DMS79 treated with DMSO at 0.1 percent for 48 hours (cell line): ENCODE data around the gene JARID2.
"Not testable (repeated sequence)": the region's sequence is repeated elsewhere in the genome, so short reads cannot be mapped to it uniquely, and the experiment has no call there.

Source experiments
- DNase-seq: peaks from one replicate; lab custom pipeline; 2025; lab: John Stamatoyannopoulos, UW

Gene JARID2

DNA sequence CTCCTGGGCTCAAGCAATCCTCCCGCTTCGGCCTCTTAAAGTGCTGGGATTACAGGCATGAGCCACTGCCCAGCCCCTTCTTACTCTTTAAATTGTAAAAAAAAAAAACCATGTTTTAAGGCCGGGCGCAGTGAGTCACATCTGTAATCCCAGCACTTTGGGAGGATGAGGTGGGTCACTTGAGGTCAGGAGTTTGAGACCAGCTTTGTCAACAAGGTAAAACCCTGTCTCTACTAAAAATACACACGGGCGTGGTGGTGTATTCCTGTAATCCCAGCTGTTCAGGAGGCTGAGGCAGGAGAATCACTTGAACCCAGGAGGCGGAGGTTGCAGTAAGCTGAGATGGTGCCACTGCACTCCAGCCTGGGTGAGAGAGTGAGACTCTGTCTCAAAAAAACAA, 43.6 kb downstream of the JARID2 start:
- not testable (repeated sequence) for DNase-seq

GRCh38 chr6:15290067-15290680, 44.3 kb downstream of the JARID2 start:
- DNase-seq: no peak

DNA sequence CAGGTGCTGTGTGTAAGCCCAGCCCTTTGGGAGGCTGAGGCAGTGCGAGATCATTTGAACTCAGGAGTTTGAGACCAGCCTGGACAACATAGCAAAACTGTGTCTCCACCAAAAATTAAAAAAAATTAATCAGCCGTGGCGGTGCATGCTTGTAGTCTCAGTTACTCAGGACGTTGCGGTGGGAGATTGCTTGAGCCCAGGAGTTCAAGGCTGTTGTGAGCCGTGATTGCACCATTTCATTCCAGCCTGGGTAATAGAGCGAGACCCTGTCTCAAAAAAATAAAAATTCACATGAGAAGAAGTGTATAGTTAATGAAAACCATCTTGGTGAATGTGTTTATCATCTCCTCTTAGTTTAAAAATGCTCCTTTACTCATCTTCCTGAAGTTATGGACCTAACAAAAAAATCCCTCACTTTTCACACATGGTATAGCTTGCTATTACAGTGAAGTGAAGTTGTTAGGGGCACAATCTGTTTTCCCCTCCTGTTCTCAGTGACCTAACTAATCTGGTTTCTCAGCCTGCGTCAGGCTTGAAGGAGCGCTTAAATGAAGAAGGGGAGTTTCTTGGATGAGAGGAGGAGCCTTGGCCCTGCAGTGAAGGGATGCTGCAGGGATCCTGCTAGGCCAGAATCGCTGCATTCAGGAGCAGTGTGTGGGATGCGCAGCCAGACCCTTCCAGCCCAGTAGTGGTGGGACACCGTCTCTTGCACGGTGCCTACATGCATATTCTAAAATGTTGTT, 45.3 kb downstream of the JARID2 start:
- DNase-seq: no peak

GRCh38 chr6:15292721-15293302, 46.9 kb downstream of the JARID2 start:
- DNase-seq: no peak

DNA sequence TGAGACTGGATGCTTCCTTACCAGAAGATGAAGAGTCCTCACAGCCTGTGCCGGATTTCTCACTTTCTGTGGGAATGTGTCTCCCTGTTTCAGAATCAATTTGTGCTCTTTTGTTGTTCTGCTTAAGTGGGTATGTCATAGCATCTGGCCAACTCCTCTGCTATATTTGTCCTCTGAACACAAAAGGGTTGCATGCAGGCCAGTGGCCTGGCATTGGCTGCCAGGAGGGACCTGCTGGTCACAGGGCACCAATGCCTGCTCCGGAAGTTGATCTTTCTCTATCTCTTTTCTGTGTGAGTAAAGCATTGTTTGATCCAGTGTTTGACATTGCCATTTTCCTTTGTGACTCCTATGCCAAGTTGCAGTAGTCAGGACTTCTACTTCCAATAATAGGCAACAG, 47.8 kb downstream of the JARID2 start:
- no peak for DNase-seq

DNA sequence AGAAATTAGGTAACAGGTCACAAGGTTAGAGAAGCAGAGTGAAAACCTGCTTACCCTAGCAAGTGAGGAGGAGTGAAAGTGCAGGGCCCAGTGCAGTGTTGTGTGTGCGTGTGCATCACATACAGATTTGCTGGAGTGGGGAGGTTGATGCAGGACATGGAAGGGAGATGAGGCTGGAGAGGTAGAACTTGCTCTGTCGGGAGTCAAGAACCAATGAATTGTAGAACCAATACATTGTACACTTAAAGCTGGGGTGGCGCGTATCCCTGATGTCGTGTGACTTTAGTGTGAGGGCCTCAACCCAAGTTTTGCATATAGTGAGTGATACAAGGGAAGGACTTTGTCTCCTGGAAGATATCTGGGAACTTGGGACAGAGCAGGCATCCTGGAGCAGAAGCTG, 48.6 kb downstream of the JARID2 start:
- DNase-seq: no peak

DNA sequence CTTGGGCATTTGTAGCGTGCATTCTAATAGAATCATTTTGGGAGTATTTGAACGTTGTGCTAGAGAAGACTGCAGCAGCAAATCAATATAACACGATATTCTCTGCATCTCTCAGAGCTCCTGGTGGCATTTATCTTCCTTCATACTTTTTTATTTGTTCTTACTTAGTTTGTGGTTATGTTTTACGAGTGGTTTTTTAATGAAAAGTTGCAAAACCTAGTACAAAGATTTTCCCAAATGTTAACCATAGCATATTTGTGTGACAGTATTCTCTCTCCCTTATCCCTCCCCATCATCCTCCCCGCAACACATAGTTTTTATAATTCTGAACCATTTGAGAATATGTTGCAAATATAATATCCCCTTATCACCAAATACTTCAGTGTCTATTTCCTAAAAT, 50.4 kb downstream of the JARID2 start:
- no peak for DNase-seq

- no peak for DNase-seq
These were observed 50.9 kb downstream of the JARID2 start for GRCh38 chr6:15296735-15297134.

GRCh38 chr6:15297167-15297566, 51.3 kb downstream of the JARID2 start:
- DNase-seq: not testable (repeated sequence)

- no peak for DNase-seq
These were observed 52.2 kb downstream of the JARID2 start for GRCh38 chr6:15297895-15298590.

GRCh38 chr6:15299430-15300131, 53.7 kb downstream of the JARID2 start:
- no peak for DNase-seq

GRCh38 chr6:15301179-15302006, 55.5 kb downstream of the JARID2 start:
- no peak for DNase-seq

DNA sequence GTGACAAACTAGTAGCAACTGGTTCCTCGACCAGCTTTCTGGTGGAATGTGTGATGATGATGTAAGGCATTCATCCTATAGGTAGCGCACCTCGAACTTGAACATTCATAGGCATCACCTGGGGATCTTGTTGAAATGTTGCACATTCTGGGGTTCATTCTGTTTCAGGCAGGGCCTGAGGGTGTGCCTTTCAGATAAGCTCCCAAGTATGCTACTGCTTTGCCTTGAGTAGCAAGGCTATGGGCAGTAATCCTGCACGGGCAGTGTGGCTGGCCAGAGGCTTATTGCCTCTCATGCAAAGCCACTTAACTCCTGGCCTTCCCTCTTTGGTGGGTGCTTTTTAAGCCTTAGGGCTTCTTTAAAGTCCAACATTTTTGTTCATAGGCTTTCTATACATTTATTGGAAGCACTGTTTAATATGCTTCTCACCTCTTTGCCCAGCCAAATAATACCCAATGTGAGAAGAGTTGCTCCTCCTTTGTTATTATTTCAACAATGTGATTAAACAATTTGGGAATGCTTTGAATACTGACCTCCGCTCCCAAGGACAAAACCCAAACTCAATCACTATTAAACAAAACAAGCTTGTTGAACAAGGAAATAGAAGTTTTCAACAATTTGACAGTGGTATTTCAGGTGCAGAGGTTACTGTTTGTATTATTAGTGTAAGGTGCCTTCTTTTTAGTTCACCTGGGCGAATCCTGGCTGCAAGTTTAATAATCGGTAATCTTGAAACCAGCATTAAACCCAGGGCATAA, 57.5 kb downstream of the JARID2 start:
- DNase-seq: no peak

- no peak for DNase-seq
These were observed 58.0 kb downstream of the JARID2 start for GRCh38 chr6:15303920-15304291.

- no peak for DNase-seq
These were observed 58.6 kb downstream of the JARID2 start for GRCh38 chr6:15304337-15305042.

GRCh38 chr6:15305496-15305895, 59.6 kb downstream of the JARID2 start:
- DNase-seq: peak; percentile 16

- DNase-seq: no peak
These were observed 60.0 kb downstream of the JARID2 start for GRCh38 chr6:15305909-15306308.

GRCh38 chr6:15308435-15309213, 62.8 kb downstream of the JARID2 start:
- no peak for DNase-seq

DNA sequence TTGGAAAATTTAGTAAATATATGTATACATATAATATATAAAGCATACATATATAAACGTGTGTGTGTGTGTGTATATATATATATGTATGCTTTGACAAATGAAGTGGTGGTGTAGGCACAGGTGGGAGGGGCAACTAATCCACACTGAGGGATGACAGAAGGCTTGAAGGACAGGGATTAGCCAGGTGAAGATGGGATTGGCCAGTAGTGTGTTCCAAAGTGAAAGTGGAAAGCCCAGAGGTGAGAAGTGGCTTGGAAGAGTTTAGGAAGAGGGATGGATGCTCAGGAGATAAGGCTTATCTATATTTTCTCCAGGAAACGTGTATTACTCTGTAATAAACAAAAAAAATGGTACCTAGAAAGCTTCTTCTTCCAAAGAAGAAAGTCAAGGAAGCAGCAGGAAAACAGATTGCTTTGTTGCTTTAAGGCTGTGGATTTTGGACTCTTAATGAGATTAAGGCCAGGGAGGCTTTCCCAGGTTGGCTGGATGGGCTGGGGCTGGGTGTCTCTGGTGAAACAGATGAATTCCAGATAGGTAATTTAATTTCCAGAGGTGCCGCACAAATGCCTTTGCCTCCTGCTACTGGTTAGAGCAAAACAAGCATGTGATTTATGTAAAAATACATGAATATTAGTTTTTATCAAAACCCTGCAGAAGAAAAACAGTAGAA, 63.9 kb downstream of the JARID2 start:
- no peak for DNase-seq
